HL-60 (cell line): ENCODE measurements around the gene FNIP2.
A peak's percentile ranks its signal among the peaks of the same experiment; 100 is the strongest.

Experiments used
- DNase-seq, 2 experiments: peaks; one replicate each; pipeline ENCODE4 v3.0.0-alpha.2; 2010 to 2020; ENCODE audit warnings: low read depth in 1 of 2, low spot score in 1 of 2
- H3K27ac ChIP-seq: fragments of 250-450 bp; sonication (Bioruptor Pico); replicated peaks from 2 replicates; pipeline ENCODE4 v1.5.1; 2020; ENCODE audit warnings: mild to moderate bottlenecking, moderate library complexity
- H3K27me3 ChIP-seq: fragments of 250-450 bp; sonication (Bioruptor Pico); 2 replicates; pipeline ENCODE4 v1.5.1; 2021; ENCODE audit warnings: mild to moderate bottlenecking, moderate library complexity; ENCODE audit not compliant: insufficient read depth, poor library complexity, severe bottlenecking
- H3K4me3 ChIP-seq: replicated peaks from 2 replicates; pipeline ENCODE4 v1.5.1; 2011; ENCODE audit warnings: mild to moderate bottlenecking, control low read depth, low read length; ENCODE audit not compliant: insufficient read depth
- CTCF ChIP-seq: IDR thresholded peaks from one replicate; pipeline ENCODE4 v1.5.1; 2011; ENCODE audit warnings: low read length, control low read depth, inconsistent platforms; ENCODE audit not compliant: insufficient read depth
- GABPA ChIP-seq: IDR thresholded peaks from 2 replicates; pipeline ENCODE4 v1.6.1; 2012; ENCODE audit warnings: low read depth
- POLR2AphosphoS5 ChIP-seq: IDR thresholded peaks from 2 replicates; pipeline ENCODE4 v1.6.1; 2012; ENCODE audit warnings: low read depth
- REST ChIP-seq: IDR thresholded peaks from 2 replicates; pipeline ENCODE4 v1.6.1; 2012; ENCODE audit warnings: low read depth; ENCODE audit not compliant: insufficient replicate concordance
- SPI1 ChIP-seq: IDR thresholded peaks from 2 replicates; pipeline ENCODE4 v1.6.1; 2012; ENCODE audit warnings: low read depth, mild to moderate bottlenecking, borderline replicate concordance

The FNIP2 gene

GRCh38 chr4:158814207-158814606, 45.4 kb downstream of the FNIP2 start:
- no peak overlapping the region for H3K27ac ChIP-seq
- no peaks in the 10 kb centered on the region for H3K27me3 ChIP-seq
- no peak for TF ChIP-seq GABPA
- no peak for TF ChIP-seq REST
- TF ChIP-seq POLR2AphosphoS5, result no peak
- TF ChIP-seq SPI1, result no peak
- TF ChIP-seq CTCF, result no peak
- H3K4me3 ChIP-seq, result no peak overlapping the region
- no peak for DNase-seq

GRCh38 chr4:158814636-158815330, 46.0 kb downstream of the FNIP2 start:
- H3K4me3 ChIP-seq, result no peak overlapping the region
- H3K27me3 ChIP-seq, result no peaks in the 10 kb centered on the region
- no peak overlapping the region for H3K27ac ChIP-seq
- no peak for TF ChIP-seq GABPA
- no peak for TF ChIP-seq POLR2AphosphoS5
- TF ChIP-seq CTCF, result no peak
- TF ChIP-seq REST, result no peak
- TF ChIP-seq SPI1, result no peak
- no peak for DNase-seq

- H3K27me3 ChIP-seq, result no peaks in the 10 kb centered on the region
- no peak overlapping the region for H3K27ac ChIP-seq
- no peak overlapping the region for H3K4me3 ChIP-seq
- DNase-seq, result peak in 1 of 2 experiments; percentile 28
- no peak for TF ChIP-seq REST
- TF ChIP-seq SPI1, result no peak
- TF ChIP-seq GABPA, result no peak
- no peak for TF ChIP-seq POLR2AphosphoS5
- no peak for TF ChIP-seq CTCF
Measured at GRCh38 chr4:158816955-158817354, 48.1 kb downstream of the FNIP2 start.
